Upper lobe of left lung (tissue), 6 donors: ENCODE results near the gene AMT. TPM values are rescaled to one million over a fixed set of nuclear protein-coding genes. Genes with fewer than 3 reads are reported as not detected.
A peak's percentile ranks its signal among the peaks of the same experiment; 100 is the strongest.
"Not testable (repeated sequence)": the region's sequence is repeated elsewhere in the genome, so short reads cannot be mapped to it uniquely, and the experiment has no call there.

ENCODE experiments used
- ATAC-seq, 2 donors: fragments of 200-7000 bp; cut with Tn5 transposase; one replicate each; pipeline ENCODE4 v1.9.1; 2022; ENCODE audit warnings: mild to moderate bottlenecking in 2 of 2, moderate library complexity in 2 of 2; ENCODE audit not compliant: low FRiP score in 2 of 2
- DNase-seq, 2 donors: peaks; one replicate each; pipeline ENCODE4 v3.0.0-alpha.2; 2019 to 2020
- H3K27ac ChIP-seq, 4 donors: fragments of 200-600 bp; sonication (generic); one replicate each; pipeline ENCODE4 v1.5.1; 2016 to 2019
- H3K27me3 ChIP-seq, 4 donors: fragments of 200-600 bp; sonication (generic); one replicate each; pipeline ENCODE4 v1.5.1; 2017 to 2019
- H3K36me3 ChIP-seq, 4 donors: fragments of 200-600 bp; sonication (generic); one replicate each; pipeline ENCODE4 v1.5.1; 2016 to 2019
- H3K4me1 ChIP-seq, 4 donors: fragments of 200-600 bp; sonication (generic); one replicate each; pipeline ENCODE4 v1.5.1; 2018 to 2019
- H3K4me3 ChIP-seq, 4 donors: fragments of 200-600 bp; sonication (generic); one replicate each; pipeline ENCODE4 v1.5.1; 2017 to 2019; ENCODE audit warnings: mild to moderate bottlenecking in 2 of 4, moderate library complexity in 1 of 4
- H3K9me3 ChIP-seq, 4 donors: fragments of 200-600 bp; sonication (generic); one replicate each; pipeline ENCODE4 v1.5.1; 2018 to 2019
- CTCF ChIP-seq, 6 experiments: fragments of 450-650 bp in 4 of 6; fragments of 200-600 bp in 2 of 6; sonication (generic) in 2 of 6; IDR thresholded peaks; one replicate each; pipeline ENCODE4 v1.5.1; 2016 to 2019; ENCODE audit warnings: antibody characterized with exemption in 6 of 6
- EP300 ChIP-seq, 4 donors: sonication (generic); formaldehyde crosslinking; IDR thresholded peaks; one replicate each; pipeline ENCODE4 v1.5.1; 2017; ENCODE audit warnings: antibody characterized with exemption in 4 of 4, control low read depth in 2 of 4
- POLR2A ChIP-seq, 4 donors: fragments of 450-650 bp; IDR thresholded peaks; one replicate each; pipeline ENCODE4 v1.5.1; 2016 to 2017; ENCODE audit warnings: antibody characterized with exemption in 4 of 4, mild to moderate bottlenecking in 2 of 4
- POLR2AphosphoS5 ChIP-seq, 2 donors: sonication (generic); formaldehyde crosslinking; IDR thresholded peaks; one replicate each; pipeline ENCODE4 v1.5.1; 2017; ENCODE audit warnings: antibody characterized with exemption in 2 of 2
- WGBS, 2 donors: methylation state at CpG; one replicate each; pipeline ENCODE4 v1.1.5; 2017 to 2018; 5-methylcytosine and 5-hydroxymethylcytosine counted together
- total RNA-seq, 6 donors: library from RNA; depleted of rRNA in 4 of 6; stranded (reverse); fragments of >200 nt in 4 of 6; gene quantifications; one replicate each; pipeline versions ENCODE4 v1.1.0 to v1.2.1, GENCODE V29; 2016 to 2021
- donor health status: DM: no; HTN: no; CAD: no; lungs with moderate emphysema.
- donor health status: DM: no; HTN: yes; CAD: no; lungs with severe emphysema.

Gene AMT
- total RNA-seq, 6 donors from 2014 or later: 2.3 to 59.7 (median 11.4) TPM

- peak overlapping the region in 1 of 4 donors; percentile 66 for H3K27ac ChIP-seq
- H3K36me3 ChIP-seq: peaks cover 0 to 31% (median 5%) of the 10 kb centered on the region in 4 donors
- WGBS, 2 donors: 93 to 95% methylated on average over 3 of the region's 3 CpGs
- ATAC-seq (no peak), DNase-seq (peak in 1 of 2 donors; percentile 51)
- no peak for TF ChIP-seq POLR2AphosphoS5 (IDR thresholded peaks at IDR 0.05)
- TF ChIP-seq POLR2A (IDR thresholded peaks at IDR 0.05): no peak
- no peak for TF ChIP-seq EP300 (IDR thresholded peaks at IDR 0.05)
- no peak for TF ChIP-seq CTCF (IDR thresholded peaks at IDR 0.05)
- no peak overlapping the region for H3K4me3 ChIP-seq
- H3K4me1 ChIP-seq: peaks cover 46 to 72% (median 68%) of the 10 kb centered on the region in 4 donors
- H3K27me3 ChIP-seq: no peaks in the 10 kb centered on the region
- H3K9me3 ChIP-seq: no peaks in the 10 kb centered on the region
These were observed 22.8 kb downstream of the AMT start for GRCh38 chr3:49399461-49399860.

GRCh38 chr3:49397470-49397869 lies 24.8 kb downstream of the AMT start:
- ATAC-seq: peak in 1 of 2 donors; percentile 64
- Histone ChIP-seq H3K36me3 (peaks cover 0 to 34% (median 6%) of the 10 kb centered on the region in 4 donors), H3K9me3 (no peaks in the 10 kb centered on the region), H3K27ac (peak overlapping the region in 2 of 4 donors; percentile 16 to 34), H3K27me3 (no peaks in the 10 kb centered on the region), H3K4me1 (peaks cover 35 to 70% (median 57%) of the 10 kb centered on the region in 4 donors), H3K4me3 (no peak overlapping the region)
- WGBS, 2 donors: 66% methylated on average over 4 of the region's 4 CpGs
- TF ChIP-seq CTCF (IDR thresholded peaks at IDR 0.05): no peak
- TF ChIP-seq EP300 (IDR thresholded peaks at IDR 0.05): no peak
- no peak for TF ChIP-seq POLR2A (IDR thresholded peaks at IDR 0.05)
- TF ChIP-seq POLR2AphosphoS5 (IDR thresholded peaks at IDR 0.05): no peak
- DNase-seq: no peak

GRCh38 chr3:49391310-49391709 lies 31.0 kb downstream of the AMT start:
- H3K4me3 ChIP-seq, H3K9me3 ChIP-seq, H3K27ac ChIP-seq, ATAC-seq, DNase-seq, H3K27me3 ChIP-seq: not testable (repeated sequence)
- 80 to 91% methylated on average over 10 of the region's 10 CpGs for WGBS, 2 donors
- H3K36me3 ChIP-seq: peaks cover 0 to 22% (median 5%) of the 10 kb centered on the region in 4 donors
- H3K4me1 ChIP-seq: peaks cover 20 to 72% (median 40%) of the 10 kb centered on the region in 4 donors

GRCh38 chr3:49389297-49389696 lies 33.0 kb downstream of the AMT start:
- DNase-seq (no peak), ATAC-seq (no peak)
- Histone ChIP-seq H3K4me3 (no peak overlapping the region), H3K36me3 (peaks cover 0 to 10% (median 1%) of the 10 kb centered on the region in 4 donors), H3K9me3 (no peaks in the 10 kb centered on the region), H3K4me1 (peaks cover 38 to 81% (median 51%) of the 10 kb centered on the region in 4 donors), H3K27ac (no peak overlapping the region), H3K27me3 (no peaks in the 10 kb centered on the region)
- no peak for TF ChIP-seq POLR2AphosphoS5 (IDR thresholded peaks at IDR 0.05)
- WGBS, 2 donors: 96 to 97% methylated on average over 6 of the region's 6 CpGs

GRCh38 chr3:49388289-49388820 lies 33.9 kb downstream of the AMT start:
- no peak for TF ChIP-seq POLR2AphosphoS5 (IDR thresholded peaks at IDR 0.05)
- no peak for TF ChIP-seq POLR2A (IDR thresholded peaks at IDR 0.05)
- no peak for TF ChIP-seq EP300 (IDR thresholded peaks at IDR 0.05)
- TF ChIP-seq CTCF (IDR thresholded peaks at IDR 0.05): no peak
- Histone ChIP-seq H3K4me1 (peaks cover 38 to 91% (median 58%) of the 10 kb centered on the region in 4 donors), H3K27me3 (no peaks in the 10 kb centered on the region), H3K4me3 (no peak overlapping the region), H3K27ac (peak overlapping the region in 1 of 4 donors; percentile 30), H3K9me3 (no peaks in the 10 kb centered on the region), H3K36me3 (peaks cover 0 to 6% (median 0%) of the 10 kb centered on the region in 4 donors)
- no peak for DNase-seq
- ATAC-seq: no peak
- 81 to 83% methylated on average over 1 of the region's 1 CpG for WGBS, 2 donors

- H3K27ac ChIP-seq: peak overlapping the region in 2 of 4 donors; percentile 7 to 30
- TF ChIP-seq POLR2A (IDR thresholded peaks at IDR 0.05) (no peak), EP300 (IDR thresholded peaks at IDR 0.05) (no peak), CTCF (IDR thresholded peaks at IDR 0.05) (no peak), POLR2AphosphoS5 (IDR thresholded peaks at IDR 0.05) (no peak)
- ATAC-seq (no peak), DNase-seq (no peak)
- peaks cover 0 to 6% (median 0%) of the 10 kb centered on the region in 4 donors for H3K36me3 ChIP-seq
- no peaks in the 10 kb centered on the region for H3K27me3 ChIP-seq
- no peaks in the 10 kb centered on the region for H3K9me3 ChIP-seq
- no peak overlapping the region for H3K4me3 ChIP-seq
- peaks cover 38 to 91% (median 61%) of the 10 kb centered on the region in 4 donors for H3K4me1 ChIP-seq
- 100% methylated on average over 2 of the region's 2 CpGs for WGBS, 2 donors
These were observed 34.6 kb downstream of the AMT start for GRCh38 chr3:49387721-49388120.
